ENCODE measurements around the gene MROH9. TPM values are rescaled to one million over a fixed set of nuclear protein-coding genes. Genes with fewer than 3 reads are reported as not detected.

MROH9 gene
- total RNA-seq, 1 experiment from 2014 or later, result not detected

DNA sequence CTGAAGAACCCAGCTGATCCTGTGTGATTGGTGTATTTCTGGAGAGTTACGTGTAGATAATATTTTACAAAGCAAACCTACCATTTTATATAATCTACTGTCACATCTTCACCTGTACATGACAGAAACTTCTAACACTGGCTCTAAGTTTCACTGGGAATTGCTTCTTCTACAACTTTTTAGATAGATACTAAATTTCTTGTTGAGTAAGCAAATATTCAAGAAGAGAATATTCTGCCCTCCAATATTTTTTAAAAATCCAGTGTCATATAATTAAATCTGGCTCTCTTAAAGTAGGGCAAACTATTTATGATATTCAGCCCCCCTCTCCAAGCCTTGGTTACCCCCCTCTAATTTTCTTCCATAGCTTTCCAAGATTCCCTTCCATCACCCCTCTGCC is 50.1 kb downstream of the MROH9 start:
- no peaks in the 10 kb centered on the region for H3K27me3 ChIP-seq (ENCODE audit: control insufficient read depth, insufficient read depth, low read length)
- in situ Hi-C loops (cut with HindIII; ENCODE audit: low pct_unique_long_range_greater_than_20kb, low sequenced_read_pairs), result no loop called here
- DNase-seq (ENCODE audit: low read depth, low spot score) (no peak), ATAC-seq (no peak)
- BruUV-seq (replicated peaks), result no TSS peak
- H3K4me3 ChIP-seq (ENCODE audit: low read depth in 2 of 2, low read length in 2 of 2), result no peak overlapping the region
- ChIA-PET CTCF (no interaction called here), POLR2A (no interaction called here)
- H3K9me3 ChIP-seq (ENCODE audit: control insufficient read depth, insufficient read depth, low read depth, low read length), result no peaks in the 10 kb centered on the region
- no peaks in the 10 kb centered on the region for H3K4me1 ChIP-seq (ENCODE audit: control insufficient read depth, insufficient read depth, low read length)
- TF ChIP-seq POLR2AphosphoS5 (IDR thresholded peaks at IDR 0.05; ENCODE audit: low read depth, low read length), result no peak
- TF ChIP-seq, protein P1, sequence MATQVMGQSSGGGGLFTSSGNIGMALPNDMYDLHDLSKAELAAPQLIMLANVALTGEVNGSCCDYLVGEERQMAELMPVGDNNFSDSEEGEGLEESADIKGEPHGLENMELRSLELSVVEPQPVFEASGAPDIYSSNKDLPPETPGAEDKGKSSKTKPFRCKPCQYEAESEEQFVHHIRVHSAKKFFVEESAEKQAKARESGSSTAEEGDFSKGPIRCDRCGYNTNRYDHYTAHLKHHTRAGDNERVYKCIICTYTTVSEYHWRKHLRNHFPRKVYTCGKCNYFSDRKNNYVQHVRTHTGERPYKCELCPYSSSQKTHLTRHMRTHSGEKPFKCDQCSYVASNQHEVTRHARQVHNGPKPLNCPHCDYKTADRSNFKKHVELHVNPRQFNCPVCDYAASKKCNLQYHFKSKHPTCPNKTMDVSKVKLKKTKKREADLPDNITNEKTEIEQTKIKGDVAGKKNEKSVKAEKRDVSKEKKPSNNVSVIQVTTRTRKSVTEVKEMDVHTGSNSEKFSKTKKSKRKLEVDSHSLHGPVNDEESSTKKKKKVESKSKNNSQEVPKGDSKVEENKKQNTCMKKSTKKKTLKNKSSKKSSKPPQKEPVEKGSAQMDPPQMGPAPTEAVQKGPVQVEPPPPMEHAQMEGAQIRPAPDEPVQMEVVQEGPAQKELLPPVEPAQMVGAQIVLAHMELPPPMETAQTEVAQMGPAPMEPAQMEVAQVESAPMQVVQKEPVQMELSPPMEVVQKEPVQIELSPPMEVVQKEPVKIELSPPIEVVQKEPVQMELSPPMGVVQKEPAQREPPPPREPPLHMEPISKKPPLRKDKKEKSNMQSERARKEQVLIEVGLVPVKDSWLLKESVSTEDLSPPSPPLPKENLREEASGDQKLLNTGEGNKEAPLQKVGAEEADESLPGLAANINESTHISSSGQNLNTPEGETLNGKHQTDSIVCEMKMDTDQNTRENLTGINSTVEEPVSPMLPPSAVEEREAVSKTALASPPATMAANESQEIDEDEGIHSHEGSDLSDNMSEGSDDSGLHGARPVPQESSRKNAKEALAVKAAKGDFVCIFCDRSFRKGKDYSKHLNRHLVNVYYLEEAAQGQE (IDR thresholded peaks at IDR 0.05; ENCODE audit: insufficient read depth in 1 of 2, low read depth in 2 of 2, low read length in 1 of 2), result no peak
- TF ChIP-seq TCF7L2 (IDR thresholded peaks at IDR 0.05; ENCODE audit: low read depth, low read length), result no peak
- TF ChIP-seq, protein P2, sequence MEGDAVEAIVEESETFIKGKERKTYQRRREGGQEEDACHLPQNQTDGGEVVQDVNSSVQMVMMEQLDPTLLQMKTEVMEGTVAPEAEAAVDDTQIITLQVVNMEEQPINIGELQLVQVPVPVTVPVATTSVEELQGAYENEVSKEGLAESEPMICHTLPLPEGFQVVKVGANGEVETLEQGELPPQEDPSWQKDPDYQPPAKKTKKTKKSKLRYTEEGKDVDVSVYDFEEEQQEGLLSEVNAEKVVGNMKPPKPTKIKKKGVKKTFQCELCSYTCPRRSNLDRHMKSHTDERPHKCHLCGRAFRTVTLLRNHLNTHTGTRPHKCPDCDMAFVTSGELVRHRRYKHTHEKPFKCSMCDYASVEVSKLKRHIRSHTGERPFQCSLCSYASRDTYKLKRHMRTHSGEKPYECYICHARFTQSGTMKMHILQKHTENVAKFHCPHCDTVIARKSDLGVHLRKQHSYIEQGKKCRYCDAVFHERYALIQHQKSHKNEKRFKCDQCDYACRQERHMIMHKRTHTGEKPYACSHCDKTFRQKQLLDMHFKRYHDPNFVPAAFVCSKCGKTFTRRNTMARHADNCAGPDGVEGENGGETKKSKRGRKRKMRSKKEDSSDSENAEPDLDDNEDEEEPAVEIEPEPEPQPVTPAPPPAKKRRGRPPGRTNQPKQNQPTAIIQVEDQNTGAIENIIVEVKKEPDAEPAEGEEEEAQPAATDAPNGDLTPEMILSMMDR (IDR thresholded peaks at IDR 0.05), result no peak
- TF ChIP-seq SIN3A (IDR thresholded peaks at IDR 0.05; ENCODE audit: borderline replicate concordance, insufficient read depth, low read depth, low read length), result no peak
- intact Hi-C loops (cut with micrococcal nuclease; ENCODE audit: unreplicated experiment), result no loop called here
- no peaks in the 10 kb centered on the region for H3K36me3 ChIP-seq (ENCODE audit: control insufficient read depth, insufficient read depth, low read length)
- H3K27ac ChIP-seq (ENCODE audit: low read length), result no peak overlapping the region

DNA sequence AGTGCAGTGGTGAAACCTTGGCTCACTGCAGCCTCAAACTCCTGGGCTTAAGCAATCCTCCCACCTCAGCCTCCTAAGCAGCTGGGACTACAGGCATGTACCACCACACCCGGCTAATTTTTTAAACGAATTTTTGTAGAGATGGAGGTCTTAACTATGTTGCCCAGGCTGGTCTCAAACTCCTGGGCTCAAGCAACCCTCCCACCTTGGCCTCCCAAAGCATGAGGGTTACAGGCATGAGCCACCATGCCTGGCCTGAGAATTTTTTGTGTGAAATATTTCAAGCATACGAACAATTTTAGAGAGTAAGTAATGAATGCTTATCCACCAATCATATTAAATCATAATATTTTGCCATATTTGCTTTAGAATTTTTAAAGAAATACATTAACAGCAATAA is 51.6 kb downstream of the MROH9 start:
- BruUV-seq (replicated peaks), result no TSS peak
- no peaks in the 10 kb centered on the region for H3K27me3 ChIP-seq (ENCODE audit: control insufficient read depth, insufficient read depth, low read length)
- H3K9me3 ChIP-seq (ENCODE audit: control insufficient read depth, insufficient read depth, low read depth, low read length), result no peaks in the 10 kb centered on the region
- DNase-seq (ENCODE audit: low read depth, low spot score) (no peak), ATAC-seq (no peak)
- in situ Hi-C loops (cut with HindIII; ENCODE audit: low pct_unique_long_range_greater_than_20kb, low sequenced_read_pairs) (no loop called here), intact Hi-C loops (cut with micrococcal nuclease; ENCODE audit: unreplicated experiment) (no loop called here)
- H3K4me3 ChIP-seq (ENCODE audit: low read depth in 2 of 2, low read length in 2 of 2), result no peak overlapping the region
- POLR2A ChIA-PET, result no interaction called here
- TF ChIP-seq TCF7L2 (IDR thresholded peaks at IDR 0.05; ENCODE audit: low read depth, low read length) (no peak), POLR2AphosphoS5 (IDR thresholded peaks at IDR 0.05; ENCODE audit: low read depth, low read length) (no peak), SIN3A (IDR thresholded peaks at IDR 0.05; ENCODE audit: borderline replicate concordance, insufficient read depth, low read depth, low read length) (no peak)
- TF ChIP-seq, protein P1 (IDR thresholded peaks at IDR 0.05; ENCODE audit: insufficient read depth in 1 of 2, low read depth in 2 of 2, low read length in 1 of 2), result no peak
- TF ChIP-seq, protein P2 (IDR thresholded peaks at IDR 0.05), result no peak
- H3K4me1 ChIP-seq (ENCODE audit: control insufficient read depth, insufficient read depth, low read length), result no peaks in the 10 kb centered on the region
- H3K27ac ChIP-seq (ENCODE audit: low read length), result no peak overlapping the region
- no peaks in the 10 kb centered on the region for H3K36me3 ChIP-seq (ENCODE audit: control insufficient read depth, insufficient read depth, low read length)
- CTCF ChIA-PET, result no interaction called here

Measured in Panc1 (cell line).